SK-N-MC (cell line): ENCODE measurements around the gene TTBK2.

Experiments used
- EZH2 ChIP-seq: fragments of 200-600 bp; sonication (generic); IDR thresholded peaks from one replicate; pipeline ENCODE4 v1.6.1; 2017; ENCODE audit warnings: antibody characterized with exemption
- FOXP2 ChIP-seq: optimal IDR thresholded peaks from 2 replicates; pipeline ENCODE3; 2011; ENCODE audit warnings: mild to moderate bottlenecking, moderate library complexity; ENCODE audit not compliant: insufficient read depth; ENCODE audit errors: extremely low read length, control extremely low read depth
- POLR2AphosphoS5 ChIP-seq: IDR thresholded peaks from 2 replicates; pipeline ENCODE4 v1.6.1; 2012; ENCODE audit warnings: mild to moderate bottlenecking, low read depth, low read length, borderline replicate concordance

GRCh38 chr15:42891569-42891968 is 29.0 kb downstream of the TTBK2 start:
- TF ChIP-seq POLR2AphosphoS5, result no peak
- TF ChIP-seq FOXP2, result no peak
- TF ChIP-seq EZH2, result no peak
